Occipital lobe (tissue), 2 donors: ENCODE results near the gene SORCS1. TPM values are rescaled to one million over a fixed set of nuclear protein-coding genes. Genes with fewer than 3 reads are reported as not detected.

Experiments used
- DNase-seq: peaks from one replicate; lab custom pipeline; 2025; lab: John Stamatoyannopoulos, UW
- total RNA-seq: library from RNA; depleted of rRNA; stranded (reverse); fragments of >200 nt; gene quantifications from one replicate; pipeline ENCODE4 v1.2.3, GENCODE V29; 2014

SORCS1 gene
- total RNA-seq, 1 donor from 2014 or later = 40.6 TPM

DNA sequence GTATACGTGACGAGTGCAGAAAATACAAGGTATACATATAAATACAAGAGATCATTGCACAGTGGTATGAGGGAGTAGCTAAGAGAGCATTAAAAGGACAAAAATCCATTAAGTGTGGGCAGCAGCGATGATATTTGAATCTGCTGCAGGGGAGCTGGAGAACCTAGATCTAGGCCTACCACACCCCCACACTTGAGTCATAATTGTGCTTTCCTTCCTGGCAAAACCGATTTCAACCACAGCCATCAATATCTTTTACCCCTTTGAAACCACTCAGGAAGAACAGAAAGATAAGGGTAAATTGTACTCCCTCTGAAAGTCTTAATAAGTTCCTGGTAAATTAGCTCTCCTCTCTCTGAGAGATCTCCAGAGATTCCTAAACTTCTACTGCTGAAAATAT, 345.0 kb downstream of the SORCS1 start:
- DNase-seq = no peak

DNA sequence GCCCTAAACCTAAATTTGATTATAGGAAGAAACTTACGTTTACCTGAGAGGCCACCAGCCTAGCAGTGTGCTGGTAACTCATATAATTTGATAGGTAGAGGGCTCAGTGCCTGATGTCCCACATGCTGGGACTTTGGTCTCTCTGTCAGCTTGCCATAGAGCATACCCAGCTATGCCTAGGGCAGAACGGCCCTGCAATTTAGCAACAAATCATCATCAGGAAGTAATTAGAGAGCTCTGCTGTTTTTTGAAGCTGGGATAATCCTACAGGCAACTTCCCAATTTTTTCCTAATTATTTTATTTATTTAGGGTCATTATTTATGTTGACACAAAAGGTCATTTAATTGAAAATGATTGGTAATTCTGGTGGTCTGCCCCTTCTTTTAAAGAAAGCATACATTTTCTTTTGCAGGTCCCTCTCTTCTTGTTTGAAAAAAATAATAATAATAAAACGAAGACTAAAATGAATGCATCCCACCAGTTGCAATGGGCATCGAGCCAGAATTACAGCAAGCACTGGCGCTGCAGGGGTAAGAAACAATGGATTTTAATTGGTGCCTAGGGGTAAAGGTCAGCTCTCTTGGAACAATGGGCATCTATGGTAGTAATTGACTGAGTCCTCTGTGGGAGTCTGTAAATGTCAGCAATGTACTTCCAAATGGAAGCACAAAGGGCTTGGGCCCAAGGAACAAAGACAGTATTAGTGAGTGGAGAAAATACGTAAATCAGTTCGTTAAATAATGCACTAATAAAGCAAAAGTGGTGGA, 348.0 kb downstream of the SORCS1 start:
- DNase-seq = no peak

DNA sequence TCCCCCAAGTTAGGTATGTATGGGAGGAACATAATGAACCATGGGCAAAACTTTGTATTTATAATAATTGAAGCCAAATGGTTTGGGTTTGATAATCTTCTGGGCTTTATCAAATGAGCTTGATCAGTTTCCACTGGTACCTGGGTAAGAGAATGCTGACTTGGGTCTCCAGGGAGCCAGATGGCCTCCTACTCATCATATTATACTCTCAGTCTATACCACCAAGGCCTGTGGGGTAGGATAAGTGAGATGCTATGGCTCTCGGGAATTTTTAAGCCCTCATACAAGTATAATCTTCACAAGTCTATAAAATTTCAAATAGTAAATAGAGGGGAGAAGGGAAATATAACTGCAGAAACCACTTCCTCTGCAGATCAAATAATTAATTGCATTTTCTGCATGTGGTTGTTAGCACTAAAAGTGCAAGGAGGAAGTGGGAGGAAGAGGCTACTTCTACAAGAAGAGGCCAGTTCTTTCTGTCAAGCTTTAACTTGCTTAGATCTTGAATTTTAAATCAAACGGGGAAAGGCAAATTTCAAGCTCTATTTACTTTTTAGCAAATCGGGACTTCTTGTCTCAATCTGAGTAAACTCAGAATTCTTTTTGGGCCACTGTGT, 349.0 kb downstream of the SORCS1 start:
- no peak for DNase-seq

DNA sequence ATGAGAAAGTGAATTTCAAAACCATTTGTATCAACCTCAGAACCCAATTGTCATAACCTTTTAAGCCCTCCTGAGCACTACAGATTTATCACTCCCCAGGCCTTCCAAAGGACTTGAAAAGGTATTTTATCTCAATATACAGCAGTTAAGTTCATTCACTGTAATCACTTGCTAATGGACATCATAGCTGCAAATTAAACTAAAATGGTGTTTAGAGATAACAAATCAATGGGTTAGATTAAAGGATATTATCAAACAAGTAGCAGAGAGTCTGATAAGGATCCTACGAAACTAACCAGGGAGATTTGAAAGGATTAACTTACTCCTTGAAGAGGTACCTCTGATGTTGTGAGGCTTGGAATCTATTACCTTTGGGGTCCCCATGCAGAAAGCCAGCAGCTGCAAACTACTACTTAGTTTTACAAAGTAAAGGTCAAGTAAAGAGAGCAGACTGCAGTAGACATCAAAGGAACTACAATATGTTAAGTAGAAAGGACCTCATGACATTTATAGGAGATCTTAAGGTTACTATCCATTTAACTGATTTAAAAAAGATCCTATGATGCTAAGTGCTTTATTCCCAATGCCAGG, 359.4 kb downstream of the SORCS1 start:
- no peak for DNase-seq

DNA sequence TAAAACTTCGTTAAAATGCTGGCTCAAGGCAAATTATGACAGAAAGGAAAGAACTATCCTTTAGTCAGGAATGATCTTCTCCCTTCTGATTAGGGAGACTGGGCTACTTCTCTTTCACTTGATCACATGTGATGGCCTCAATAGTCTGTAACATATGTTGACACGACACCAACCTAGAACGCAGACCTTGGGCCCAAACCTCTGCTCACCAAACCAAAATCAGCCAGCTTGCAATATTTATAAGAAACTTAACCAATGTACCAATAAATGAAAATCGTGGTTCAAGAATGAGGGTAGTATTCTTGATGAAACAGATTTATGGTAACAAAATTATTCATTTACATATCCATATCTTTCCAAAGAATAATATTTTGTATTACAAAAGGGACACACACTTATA, 361.6 kb downstream of the SORCS1 start:
- no peak for DNase-seq

DNA sequence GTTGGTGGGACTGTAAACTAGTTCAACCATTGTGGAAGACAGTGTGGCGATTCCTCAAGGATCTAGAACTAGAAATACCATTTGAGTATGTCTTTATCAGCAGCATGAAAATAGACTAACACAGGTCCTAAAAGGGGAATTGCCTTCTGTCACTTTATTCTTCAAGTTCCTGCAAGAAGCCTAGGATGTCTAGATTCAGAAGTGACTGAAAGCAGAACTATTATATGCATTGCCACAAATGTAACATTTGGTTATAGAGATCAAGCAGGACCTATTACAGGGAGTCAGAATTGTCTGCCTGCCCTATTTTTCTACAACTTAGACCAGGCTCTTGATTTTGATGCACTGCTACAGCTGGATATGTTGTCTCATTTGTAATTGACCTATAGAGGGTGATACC, 364.7 kb downstream of the SORCS1 start:
- no peak for DNase-seq

DNA sequence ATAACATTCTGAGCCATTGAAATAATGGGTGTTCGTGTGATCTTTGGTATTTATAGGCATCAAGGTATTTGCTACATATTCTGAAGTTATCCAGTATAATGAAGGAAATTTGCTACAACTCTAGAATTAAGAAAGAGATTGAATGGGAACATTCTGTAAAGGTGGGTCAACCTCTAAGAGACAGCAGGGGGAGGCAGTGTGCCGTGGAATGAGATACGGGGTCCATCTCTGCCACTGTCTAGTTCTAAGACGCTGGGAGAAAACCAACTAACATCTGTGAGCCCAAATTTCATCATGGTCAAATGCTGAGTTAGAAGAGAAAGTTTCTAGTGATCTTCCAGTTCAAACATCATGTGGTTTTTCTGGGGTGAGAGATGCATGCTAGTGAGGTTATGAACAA, 368.9 kb downstream of the SORCS1 start:
- no peak for DNase-seq

DNA sequence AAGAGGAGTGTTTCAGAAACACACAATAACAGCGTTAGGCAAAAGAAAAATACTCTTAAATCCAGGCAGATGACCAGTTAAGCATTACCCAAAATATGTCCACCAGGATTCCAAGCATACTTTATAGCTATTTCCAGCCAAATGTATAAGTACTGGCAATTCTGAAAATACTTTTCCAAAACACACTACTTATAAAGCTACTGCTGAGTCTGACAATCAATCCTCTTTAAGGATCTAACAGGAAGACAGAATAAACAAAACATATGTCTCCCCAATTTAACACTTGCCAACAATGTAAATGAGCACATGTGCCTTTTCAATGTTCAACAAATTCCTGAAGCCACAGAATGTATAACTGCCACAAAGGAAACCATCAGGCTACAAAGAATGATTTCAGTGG, 370.9 kb downstream of the SORCS1 start:
- no peak for DNase-seq

DNA sequence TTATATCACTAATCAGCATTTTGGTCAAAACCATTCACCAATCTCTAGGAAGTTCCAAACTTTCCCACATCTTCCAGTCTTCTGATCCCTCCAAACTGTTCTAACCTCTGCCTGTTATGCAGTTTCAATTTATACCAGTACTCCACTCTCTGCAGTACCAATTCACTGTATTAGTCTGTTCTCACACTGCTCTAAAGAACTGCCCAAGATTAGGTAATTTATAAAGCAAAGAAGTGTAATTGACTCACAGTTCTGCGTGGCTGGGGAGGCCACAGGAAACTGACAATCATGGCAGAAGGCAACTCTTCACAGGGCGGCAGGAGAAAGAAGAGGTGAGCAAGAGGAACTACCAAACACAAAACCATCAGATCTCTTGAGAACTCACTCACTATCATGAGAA, 374.9 kb downstream of the SORCS1 start:
- no peak for DNase-seq

DNA sequence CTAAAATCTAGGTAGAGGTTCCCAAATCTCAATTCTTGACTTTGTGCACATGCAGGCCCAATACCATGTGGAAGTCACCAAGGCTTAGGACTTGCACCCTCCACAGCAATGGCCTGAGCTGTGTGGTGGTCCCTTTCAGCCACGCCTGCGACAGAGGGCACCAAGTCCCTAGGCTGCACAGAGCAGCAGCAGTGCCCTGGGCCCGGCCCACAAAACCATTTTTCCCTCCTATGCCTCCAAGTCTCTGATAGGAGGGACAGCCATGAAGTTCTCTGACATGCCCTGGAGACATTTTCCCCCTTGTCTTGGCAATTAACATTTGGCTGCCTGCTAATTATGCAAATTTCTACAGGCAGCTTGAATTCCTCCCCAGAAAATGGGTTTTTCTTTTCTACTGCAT, 375.5 kb downstream of the SORCS1 start:
- DNase-seq = no peak

DNA sequence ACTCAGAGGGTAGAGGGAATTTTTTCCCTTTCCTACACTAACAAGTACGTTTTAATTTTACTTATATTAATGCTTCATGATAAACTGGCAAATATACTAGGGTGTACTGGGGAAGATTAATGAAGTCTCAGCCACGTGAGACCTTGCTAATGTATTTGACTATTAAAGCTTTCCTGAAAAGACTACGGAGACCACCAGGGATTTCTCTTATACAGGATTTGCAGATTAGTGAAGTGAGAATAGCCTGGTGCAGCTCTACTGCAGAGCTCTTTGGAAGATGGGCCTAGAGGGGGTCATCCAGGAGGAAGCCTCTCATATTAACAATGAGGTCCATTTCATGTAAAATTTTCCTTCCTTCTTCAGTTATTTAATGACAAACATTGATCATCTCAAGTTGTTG, 379.0 kb downstream of the SORCS1 start:
- DNase-seq = no peak

DNA sequence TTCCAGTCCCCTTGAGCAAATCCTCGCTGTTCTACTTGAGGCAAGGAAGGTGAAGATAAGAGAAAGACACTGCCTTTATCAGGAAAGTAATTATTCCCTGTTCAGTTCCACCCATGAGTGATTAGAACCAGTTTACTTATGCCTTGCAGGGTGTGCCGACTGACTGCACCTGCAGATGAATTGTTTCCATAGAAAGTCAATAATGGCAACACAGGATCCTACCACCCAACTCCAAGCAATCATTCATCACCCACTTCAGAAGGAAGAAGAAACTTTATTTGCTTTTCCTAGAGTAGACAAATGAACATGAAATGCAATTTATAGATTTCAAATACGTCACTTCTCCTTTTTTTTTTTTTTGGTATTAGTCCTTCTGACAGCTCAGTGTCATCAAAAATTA, 383.9 kb downstream of the SORCS1 start:
- no peak for DNase-seq

DNA sequence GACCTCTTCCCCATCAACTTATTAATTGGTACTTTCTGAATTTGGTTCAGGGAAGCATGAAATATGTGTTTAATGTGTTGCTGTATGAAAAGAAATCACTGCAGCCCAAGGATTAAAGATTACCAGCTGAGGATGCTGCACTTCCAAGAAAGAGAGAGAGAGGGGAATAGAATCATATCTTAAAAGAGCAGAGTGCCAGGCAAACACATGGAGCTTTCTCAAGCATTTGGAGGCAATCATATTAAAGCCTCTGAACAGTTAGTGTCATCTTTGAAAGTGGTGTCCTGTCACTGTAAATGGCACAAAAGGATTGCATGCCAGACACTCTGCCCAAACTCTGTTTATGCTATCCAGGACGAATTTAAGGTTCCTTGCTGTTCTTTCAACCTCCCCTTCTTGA, 386.7 kb downstream of the SORCS1 start:
- no peak for DNase-seq

DNA sequence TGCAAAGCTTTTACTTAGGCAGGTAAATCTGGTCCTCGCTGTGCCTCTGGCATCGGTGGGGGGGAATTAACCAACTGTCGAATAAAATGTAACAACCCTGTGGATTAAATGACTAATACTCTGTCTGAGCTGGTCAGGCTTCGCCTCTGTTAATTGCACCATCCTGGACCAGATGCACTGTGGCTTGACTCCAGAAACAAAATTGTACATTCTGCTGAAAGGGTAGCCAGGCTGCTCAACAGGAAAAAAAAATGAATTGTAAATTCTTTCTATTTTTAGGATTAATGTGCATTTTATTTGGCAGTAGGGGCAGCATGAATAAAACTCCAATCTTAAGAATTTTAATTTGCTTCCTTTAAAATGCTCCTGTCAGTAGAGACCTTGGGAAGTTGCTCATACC, 389.4 kb downstream of the SORCS1 start:
- no peak for DNase-seq

DNA sequence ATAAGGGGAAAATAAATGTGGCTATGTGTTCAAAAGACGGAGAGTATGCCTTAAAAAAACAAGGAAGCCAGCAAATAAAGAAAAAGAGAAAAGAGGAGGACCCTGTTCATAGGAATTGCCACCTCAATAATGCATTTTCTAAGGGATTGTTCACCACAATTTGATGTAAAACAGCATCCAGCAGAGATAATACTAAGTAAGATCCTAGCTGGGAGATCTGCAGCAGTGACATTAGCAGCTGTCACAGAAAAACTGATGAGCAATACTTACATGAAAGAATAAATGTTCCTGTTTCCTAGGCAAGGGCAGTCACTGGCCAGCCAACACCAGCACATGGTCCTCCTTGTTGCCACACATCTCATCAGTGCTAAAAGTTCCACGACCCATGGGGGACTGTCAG, 391.5 kb downstream of the SORCS1 start:
- no peak for DNase-seq

DNA sequence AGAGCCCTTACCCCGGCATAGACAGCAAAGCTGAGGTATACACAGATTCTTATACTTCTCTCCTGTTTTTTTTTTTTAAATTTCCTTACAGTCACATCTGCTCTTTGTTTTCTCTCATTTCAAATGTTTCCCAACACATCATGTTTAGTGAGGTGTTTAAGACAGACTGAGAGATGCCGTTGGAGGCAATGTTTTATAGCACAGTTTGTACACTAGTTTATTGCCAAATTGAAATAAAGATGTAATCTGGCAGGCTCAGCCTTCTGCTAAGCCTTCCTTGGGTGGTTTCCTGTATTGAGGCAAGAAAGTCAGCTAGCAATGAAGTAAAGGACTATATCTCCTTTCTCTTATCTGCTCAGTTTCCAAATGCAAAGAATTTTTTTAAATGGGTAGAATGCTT, 393.4 kb downstream of the SORCS1 start:
- DNase-seq = no peak

DNA sequence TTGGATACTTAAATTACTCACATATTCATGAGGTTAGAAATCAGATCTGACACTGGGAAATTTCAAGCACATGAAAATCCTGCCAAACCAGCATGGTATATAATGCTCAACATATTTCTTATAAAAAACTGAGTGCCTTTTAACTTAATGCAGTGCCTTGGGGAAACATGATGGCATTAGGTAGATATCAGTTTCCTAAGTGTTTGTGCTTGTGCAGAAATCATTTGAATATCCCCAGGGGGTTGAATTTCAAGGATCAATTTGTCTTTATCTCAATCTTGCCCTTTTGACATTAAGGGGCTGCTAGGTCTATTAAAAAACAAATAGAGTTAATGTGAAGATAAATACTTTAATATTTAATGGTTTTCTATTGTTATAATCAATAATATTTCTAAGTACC, 396.3 kb downstream of the SORCS1 start:
- no peak for DNase-seq

DNA sequence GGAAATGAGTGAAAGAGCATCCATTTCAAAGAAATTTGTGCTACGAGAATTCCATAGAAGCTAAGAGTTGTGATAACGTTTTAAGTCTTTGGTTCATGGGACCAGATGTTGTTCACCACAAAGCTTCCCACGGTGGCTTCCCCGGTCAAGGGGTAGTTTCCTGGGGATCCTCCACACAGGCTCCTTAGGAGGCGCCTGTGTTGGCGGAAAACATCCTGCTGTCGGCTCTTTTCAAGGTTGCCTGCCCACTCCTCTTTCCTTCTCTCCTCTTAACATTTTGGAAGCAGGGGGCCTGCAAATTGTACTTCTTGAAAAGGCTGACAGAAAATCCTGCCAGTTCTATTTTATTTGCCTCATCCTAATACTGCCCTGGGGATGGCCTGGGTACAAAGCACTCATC, 398.6 kb downstream of the SORCS1 start:
- DNase-seq = no peak

DNA sequence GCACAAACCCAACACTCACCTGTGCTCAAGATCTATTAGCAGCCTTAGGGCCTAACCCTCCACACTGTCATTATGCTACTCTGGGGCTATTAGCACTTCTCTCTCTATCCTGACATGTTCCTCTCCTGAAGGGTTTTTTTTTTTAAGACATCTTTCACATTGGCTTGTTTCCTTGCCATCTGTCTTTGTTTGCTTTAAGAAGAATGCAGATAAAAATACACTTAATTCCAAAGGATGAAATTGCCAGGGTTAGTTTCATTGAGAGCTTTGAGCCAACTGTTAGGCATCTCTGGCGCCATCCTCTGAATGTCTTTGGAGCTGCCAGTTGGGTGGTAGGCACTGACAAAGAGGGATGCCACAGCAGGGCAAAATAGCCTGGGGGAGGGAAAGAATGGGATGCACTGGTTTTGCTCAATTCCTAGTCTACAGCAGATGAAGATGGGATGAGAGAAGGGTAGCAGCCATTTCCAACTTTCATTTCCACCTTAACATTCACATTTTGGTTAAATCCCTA, 399.2 kb downstream of the SORCS1 start:
- no peak for DNase-seq

DNA sequence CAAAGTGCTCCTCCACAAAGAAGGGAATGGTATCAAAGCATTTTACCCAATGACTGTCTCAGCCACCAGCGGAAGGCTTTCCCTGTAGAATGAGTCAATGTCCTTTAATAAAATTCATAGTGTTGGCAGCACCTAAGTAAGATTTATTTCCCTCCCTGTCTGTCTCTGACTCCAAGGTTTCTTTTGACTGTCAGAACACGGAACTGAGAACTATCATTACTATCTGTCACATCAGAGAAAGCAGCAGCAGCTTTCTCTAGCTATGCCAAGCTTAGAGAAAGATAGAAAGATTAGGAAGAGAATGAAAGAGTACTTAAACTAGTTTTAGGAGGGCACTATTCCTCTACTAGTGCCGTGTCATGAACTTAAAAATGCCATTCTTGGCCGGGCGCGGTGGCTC, 400.1 kb downstream of the SORCS1 start:
- no peak for DNase-seq

DNA sequence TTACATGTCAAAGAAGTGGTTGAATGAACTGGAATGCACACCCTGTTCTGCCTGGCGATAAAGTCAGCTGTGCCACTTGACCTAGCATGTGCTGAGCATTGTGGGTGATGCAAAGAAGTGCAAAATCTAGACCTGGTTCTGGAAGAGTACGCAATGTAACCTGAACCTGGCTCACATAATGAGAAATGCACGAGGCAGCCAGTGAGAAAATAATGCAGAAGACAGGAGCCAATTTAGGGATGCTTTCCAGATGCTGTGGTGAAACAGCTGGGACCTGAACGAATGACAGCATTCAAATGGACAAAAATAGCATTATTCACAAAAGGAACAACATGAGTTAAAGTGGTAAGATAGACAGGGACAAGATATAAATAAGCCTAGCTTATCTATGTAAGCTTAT, 402.6 kb downstream of the SORCS1 start:
- no peak for DNase-seq

DNA sequence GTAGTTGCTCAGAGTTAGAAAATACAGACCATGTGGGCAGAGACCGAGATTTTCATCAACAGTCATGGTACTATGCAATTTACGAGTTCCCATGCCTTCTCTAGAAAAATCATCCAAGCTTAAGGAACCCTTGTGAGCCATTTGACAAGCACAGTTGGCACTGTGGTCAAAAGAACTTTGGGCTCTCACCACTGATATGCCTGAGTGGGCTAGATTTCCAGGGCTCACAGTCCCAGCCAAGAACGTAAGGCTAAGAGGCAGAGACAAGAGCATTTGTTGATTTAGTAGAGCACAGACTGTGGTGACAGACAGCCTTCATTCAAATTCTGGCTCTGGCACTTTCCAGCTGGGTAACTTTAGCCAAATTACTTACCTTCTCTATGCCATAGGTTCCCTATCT, 407.0 kb downstream of the SORCS1 start:
- DNase-seq = no peak

DNA sequence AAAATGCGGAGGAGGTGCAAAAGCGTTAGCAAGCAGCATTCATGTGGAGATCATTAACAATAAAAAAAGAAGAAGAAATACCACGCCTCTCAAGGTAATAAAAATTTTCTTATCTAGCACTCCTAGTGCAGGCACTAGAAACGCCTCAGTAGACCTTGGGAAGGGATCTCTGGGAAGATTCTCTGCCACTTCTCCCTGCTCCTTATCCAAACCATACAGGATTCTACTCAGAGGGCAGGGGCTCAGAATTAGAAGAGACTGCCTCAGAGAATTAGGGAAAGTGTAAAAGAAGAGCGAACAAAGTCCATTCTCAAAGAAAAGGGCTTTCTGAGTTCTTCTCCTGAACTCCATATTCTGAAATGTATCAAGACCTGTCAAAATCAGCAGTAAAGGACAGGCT, 413.4 kb downstream of the SORCS1 start:
- no peak for DNase-seq
